ENCODE results near the gene PDLIM4. TPM values are rescaled to one million over a fixed set of nuclear protein-coding genes. Genes with fewer than 3 reads are reported as not detected.

PDLIM4 gene, protein sequence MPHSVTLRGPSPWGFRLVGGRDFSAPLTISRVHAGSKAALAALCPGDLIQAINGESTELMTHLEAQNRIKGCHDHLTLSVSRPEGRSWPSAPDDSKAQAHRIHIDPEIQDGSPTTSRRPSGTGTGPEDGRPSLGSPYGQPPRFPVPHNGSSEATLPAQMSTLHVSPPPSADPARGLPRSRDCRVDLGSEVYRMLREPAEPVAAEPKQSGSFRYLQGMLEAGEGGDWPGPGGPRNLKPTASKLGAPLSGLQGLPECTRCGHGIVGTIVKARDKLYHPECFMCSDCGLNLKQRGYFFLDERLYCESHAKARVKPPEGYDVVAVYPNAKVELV
- total RNA-seq, result 10 to 100 TPM in 5 of 8 experiments, 1 to 10 TPM in 3; 3.8 to 68.2 (median 19.9) TPM

DNA sequence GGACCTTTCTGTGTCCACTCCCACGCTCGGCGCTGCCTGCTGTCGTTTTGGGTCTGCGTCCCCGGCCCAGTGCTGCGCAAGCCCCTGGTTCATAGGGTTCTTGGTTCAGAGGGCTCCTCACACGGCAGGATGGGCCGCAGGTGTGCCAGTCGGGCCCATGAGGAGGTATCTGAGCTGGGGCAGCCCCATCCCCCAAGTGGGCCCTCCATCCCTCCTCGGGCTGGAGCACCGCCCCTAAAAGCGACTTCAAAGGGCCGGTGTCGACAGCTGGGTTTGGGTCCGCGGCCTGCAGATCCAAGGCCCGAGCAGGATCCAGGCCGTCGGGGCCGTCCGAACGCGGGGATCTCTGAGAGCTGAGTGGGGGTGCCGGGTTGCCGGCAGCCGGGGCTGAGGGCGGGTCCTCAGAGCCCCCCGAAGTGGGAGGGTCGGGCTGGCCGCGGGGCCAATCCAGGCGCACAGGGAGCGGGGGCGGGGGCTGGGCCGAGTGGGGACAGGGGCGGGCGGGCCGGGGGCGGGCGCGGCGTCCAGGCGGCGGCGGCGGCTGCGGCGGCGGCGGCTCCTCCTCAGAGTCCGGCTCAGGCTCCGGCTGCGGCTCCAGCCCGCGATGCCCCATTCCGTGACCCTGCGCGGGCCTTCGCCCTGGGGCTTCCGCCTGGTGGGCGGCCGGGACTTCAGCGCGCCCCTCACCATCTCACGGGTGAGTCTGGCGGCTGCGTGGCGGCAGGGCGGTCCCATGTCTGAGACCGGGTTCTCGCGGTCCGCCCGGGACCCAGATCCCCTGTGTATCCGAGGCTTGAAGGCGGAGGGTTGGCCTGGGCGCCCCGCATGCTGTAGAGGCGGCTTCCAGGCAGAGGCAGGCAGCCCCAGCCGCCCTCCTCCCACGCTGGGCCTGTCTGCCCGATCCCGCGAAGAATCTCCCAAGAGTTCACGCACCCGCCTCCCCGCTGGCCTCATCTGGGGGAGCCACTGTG lies at the start of gene PDLIM4:
Gene PDLIM4 (plus strand): TSS at position 566 of the 971 bp plus-strand sequence. CDS start 39 bp downstream, at position 605.
- peak in 6 of 8 experiments; percentile 11 to 43 (median 17) for ATAC-seq (replicated peaks in 6 of 8)
- in situ Hi-C loops (cut with MboI; ENCODE audit: low pct_unique_long_range_greater_than_20kb in 2 of 9, low sequenced_read_pairs in 9 of 9, unreplicated experiment in 9 of 9), result no loop called here
- H3K4me1 ChIP-seq (replicated peaks in 1 of 2), result peaks cover 23 to 33% of the 10 kb centered on the region in 2 donors
- H3K4me3 ChIP-seq, result peak within 1 kb of the TSS; percentile 13 to 40 (median 30)
- WGBS, 10 experiments, result 0 to 80% (median 45%) methylated on average over 1 to 4 of the region's 88 CpGs; no CpG with 5 or more reads in 4 of the 10 experiments
- peak within 1 kb of the TSS in 1 of 2 donors; percentile 73 for H3K27ac ChIP-seq

DNA sequence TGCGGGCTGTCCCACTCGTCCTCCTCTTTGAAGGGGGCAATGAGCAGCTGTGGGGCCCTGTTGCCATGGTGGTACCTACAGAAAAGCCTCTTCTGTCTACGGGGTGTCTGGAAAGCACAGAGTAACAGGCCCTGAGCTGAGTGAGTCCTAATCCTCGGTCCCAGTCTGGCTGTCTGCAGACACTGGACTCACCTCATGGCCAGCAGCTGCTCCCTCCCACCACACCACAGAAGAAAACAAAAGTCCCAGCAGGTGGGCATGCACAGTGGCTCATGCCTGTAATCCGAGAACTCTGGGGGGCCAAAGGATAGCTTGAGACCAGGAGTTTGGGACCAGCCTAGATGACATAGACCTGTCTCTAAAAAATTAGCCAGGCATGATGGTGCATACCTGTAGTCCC lies 49.7 kb upstream of the PDLIM4 start:
- no peak for ATAC-seq (replicated peaks in 6 of 8)
- H3K4me1 ChIP-seq (replicated peaks in 1 of 2), result no peaks in the 10 kb centered on the region
- WGBS, 10 experiments, result 20 to 100% (median 71%) methylated on average over 1 to 4 of the region's 5 CpGs; no CpG with 5 or more reads in 6 of the 10 experiments
- in situ Hi-C loops (cut with MboI; ENCODE audit: low pct_unique_long_range_greater_than_20kb in 2 of 9, low sequenced_read_pairs in 9 of 9, unreplicated experiment in 9 of 9), result no loop called here
- H3K4me3 ChIP-seq, result no peak overlapping the region
- no peak overlapping the region for H3K27ac ChIP-seq

DNA sequence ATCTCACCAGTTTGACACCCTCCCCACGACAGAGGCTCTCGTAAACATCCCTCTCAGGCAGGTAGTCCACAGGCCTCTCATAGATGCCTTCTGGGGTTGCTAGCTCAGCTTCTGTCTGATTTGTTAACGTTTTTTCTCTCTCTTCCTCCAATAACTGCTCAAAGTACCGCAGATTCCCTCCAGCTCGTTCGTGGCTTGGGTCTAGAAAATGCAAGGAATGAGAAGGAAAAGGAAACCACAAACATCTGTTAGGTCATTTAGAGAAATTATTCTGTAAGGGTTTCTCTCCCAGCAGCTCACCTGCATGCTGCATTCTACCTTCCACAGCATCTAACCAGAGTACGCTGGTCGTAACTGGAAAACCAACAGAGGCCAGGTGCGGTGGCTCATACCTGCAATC lies 48.4 kb upstream of the PDLIM4 start:
- no peak overlapping the region for H3K27ac ChIP-seq
- in situ Hi-C loops (cut with MboI; ENCODE audit: low pct_unique_long_range_greater_than_20kb in 2 of 9, low sequenced_read_pairs in 9 of 9, unreplicated experiment in 9 of 9), result no loop called here
- no peaks in the 10 kb centered on the region for H3K4me1 ChIP-seq (replicated peaks in 1 of 2)
- no peak overlapping the region for H3K4me3 ChIP-seq
- 56 to 100% (median 93%) methylated on average over 2 to 8 of the region's 9 CpGs; no CpG with 5 or more reads in 3 of the 10 experiments for WGBS, 10 experiments
- no peak for ATAC-seq (replicated peaks in 6 of 8)

DNA sequence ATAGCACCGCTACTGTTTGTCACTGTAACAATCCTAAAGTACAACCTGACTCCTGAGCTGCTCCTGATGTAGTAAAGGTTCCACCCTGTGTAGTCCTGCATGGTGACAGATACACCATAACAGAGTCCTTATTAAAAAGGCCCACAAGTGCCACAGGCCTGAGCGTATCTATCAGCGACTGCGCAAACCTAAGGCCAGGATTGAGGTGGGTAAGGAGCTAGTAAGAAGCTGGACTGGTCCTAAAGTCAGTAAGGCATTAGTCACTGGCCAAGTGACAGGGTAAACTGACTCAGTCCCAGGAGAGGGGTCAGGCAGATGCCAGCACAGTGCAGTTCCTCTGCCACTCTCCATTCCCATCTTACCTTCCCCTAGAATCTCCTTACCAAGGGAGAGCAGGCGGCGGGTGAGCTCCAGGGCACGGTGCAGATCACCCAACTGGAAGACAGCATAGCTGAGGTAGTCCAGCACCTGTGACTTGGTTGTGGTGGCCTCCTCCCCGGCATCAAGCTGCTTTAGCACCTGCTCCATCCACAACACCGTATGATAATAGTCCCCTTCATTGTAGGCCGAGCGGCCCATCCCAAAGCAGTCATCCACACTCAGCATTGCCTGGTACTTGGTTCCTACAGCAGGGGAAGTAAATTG lies 47.5 kb upstream of the PDLIM4 start:
- in situ Hi-C loops (cut with MboI; ENCODE audit: low pct_unique_long_range_greater_than_20kb in 2 of 9, low sequenced_read_pairs in 9 of 9, unreplicated experiment in 9 of 9), result no loop called here
- 68 to 100% (median 96%) methylated on average over 2 to 6 of the region's 11 CpGs; no CpG with 5 or more reads in 4 of the 10 experiments for WGBS, 10 experiments
- Histone ChIP-seq H3K4me3 (no peak overlapping the region), H3K27ac (no peak overlapping the region), H3K4me1 (replicated peaks in 1 of 2) (no peaks in the 10 kb centered on the region)
- ATAC-seq (replicated peaks in 6 of 8), result no peak

DNA sequence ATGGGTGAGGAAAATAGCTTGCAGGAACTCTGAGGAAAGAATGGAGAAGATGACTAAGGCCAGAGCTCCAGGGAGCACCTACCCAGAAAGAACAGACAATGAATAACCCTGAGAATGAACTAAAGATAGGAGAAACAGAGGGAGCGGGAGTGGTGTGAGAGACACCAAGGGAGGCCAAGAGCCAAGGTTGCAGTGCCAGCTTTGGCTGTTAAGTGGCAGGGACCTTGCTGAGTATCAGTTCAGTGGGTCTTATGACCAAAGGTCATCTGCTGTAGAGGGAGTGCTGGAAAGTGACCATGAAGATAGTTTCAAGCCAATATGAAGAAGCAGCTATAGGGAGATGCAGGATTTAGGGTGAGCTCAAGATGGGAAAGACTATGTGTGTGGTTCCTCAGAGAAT lies 46.6 kb upstream of the PDLIM4 start:
- no peak overlapping the region for H3K4me3 ChIP-seq
- H3K4me1 ChIP-seq (replicated peaks in 1 of 2), result no peaks in the 10 kb centered on the region
- WGBS, 10 experiments, result 80 to 100% (median 100%) methylated on average over 1 of the region's 1 CpG; no CpG with 5 or more reads in 3 of the 10 experiments
- H3K27ac ChIP-seq, result no peak overlapping the region
- no peak for ATAC-seq (replicated peaks in 6 of 8)
- in situ Hi-C loops (cut with MboI; ENCODE audit: low pct_unique_long_range_greater_than_20kb in 2 of 9, low sequenced_read_pairs in 9 of 9, unreplicated experiment in 9 of 9), result no loop called here

DNA sequence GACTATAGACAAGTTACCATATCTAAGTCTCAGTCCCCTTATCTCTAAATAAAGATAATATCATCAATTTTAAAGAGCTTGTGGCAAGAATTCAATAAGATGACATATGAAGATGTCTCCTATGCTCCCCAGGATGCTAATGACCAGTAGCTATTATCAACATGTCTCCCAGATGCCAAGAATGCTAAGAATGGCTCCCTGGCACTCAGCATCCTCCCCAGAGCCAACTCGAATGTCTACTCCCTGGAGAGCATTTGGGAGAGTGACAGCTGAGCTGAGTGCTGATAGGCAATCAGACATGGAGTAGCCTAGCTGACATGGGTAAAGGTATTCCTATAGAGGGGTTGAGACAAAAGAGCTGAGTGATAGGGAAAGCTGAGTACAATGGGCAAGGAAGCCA lies 45.7 kb upstream of the PDLIM4 start:
- Histone ChIP-seq H3K4me1 (replicated peaks in 1 of 2) (no peaks in the 10 kb centered on the region), H3K4me3 (no peak overlapping the region), H3K27ac (no peak overlapping the region)
- no peak for ATAC-seq (replicated peaks in 6 of 8)
- 0 to 71% (median 43%) methylated on average over 1 of the region's 1 CpG; no CpG with 5 or more reads in 3 of the 10 experiments for WGBS, 10 experiments
- in situ Hi-C loops (cut with MboI; ENCODE audit: low pct_unique_long_range_greater_than_20kb in 2 of 9, low sequenced_read_pairs in 9 of 9, unreplicated experiment in 9 of 9), result no loop called here

DNA sequence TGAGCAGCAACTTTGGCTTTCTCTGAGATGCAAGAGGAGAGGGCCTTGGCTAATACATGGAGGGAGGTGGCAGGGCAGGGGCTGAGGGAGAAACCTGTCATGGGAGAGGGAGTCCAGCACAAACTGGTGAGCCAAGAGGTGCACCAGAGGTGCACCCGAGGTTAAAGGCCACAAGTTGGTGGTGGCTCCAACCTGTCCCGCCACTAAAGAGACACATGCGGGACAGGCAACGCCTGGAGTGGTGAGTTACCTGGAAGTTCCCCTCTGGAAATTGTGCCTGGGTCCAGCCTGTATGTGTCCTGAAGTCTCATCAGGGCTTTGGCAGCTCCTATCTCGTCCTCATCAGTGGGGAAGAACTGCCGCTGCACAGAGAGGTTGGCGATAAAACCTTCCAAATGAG lies 43.8 kb upstream of the PDLIM4 start:
- no peaks in the 10 kb centered on the region for H3K4me1 ChIP-seq (replicated peaks in 1 of 2)
- 40 to 100% (median 90%) methylated on average over 1 to 5 of the region's 7 CpGs; no CpG with 5 or more reads in 4 of the 10 experiments for WGBS, 10 experiments
- H3K27ac ChIP-seq, result no peak overlapping the region
- no peak for ATAC-seq (replicated peaks in 6 of 8)
- in situ Hi-C loops (cut with MboI; ENCODE audit: low pct_unique_long_range_greater_than_20kb in 2 of 9, low sequenced_read_pairs in 9 of 9, unreplicated experiment in 9 of 9), result no loop called here
- H3K4me3 ChIP-seq, result no peak overlapping the region

DNA sequence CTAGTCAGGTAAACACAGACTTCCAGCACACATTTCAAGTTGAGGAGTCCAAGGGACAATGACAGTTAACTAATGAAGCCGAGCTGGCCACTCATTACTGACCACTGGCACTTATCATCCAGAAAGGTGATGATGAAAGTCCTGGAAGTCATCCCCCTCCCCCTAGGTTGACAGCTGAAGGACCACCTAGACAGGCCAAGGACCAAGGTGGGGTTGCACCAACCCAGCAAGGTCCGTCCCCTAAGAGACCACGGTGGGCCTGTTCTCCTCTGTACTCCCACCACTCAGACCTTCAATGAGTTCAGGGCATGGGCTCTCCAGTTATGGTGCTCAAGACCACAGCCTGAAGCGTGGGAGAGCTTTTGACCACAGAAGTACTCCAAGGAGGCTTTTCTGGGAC lies 43.0 kb upstream of the PDLIM4 start:
- Histone ChIP-seq H3K27ac (no peak overlapping the region), H3K4me1 (replicated peaks in 1 of 2) (no peaks in the 10 kb centered on the region), H3K4me3 (no peak overlapping the region)
- no peak for ATAC-seq (replicated peaks in 6 of 8)
- in situ Hi-C loops (cut with MboI; ENCODE audit: low pct_unique_long_range_greater_than_20kb in 2 of 9, low sequenced_read_pairs in 9 of 9, unreplicated experiment in 9 of 9), result no loop called here
- WGBS, 10 experiments, result 82 to 100% (median 94%) methylated on average over 1 to 4 of the region's 4 CpGs; no CpG with 5 or more reads in 4 of the 10 experiments

DNA sequence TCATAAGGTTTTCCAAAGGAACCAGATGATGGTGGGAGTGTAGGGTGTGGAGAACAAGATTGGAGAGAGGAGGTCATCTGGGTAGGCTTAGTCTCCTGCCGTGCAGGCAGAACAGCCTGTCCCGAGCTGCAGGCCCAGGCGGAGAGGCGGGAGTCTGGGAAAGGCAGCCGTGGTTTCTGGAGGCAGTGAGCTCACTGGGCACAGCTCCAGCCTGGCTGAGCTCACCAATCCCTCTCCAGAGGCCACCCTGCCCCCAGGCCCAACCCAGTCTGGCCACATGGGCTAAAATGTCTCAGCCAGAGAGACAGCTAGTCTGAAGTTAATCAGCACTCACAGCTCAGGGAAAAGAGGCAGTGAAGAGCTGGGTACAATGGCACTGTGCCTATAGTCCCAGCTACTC lies 42.2 kb upstream of the PDLIM4 start:
- WGBS, 10 experiments, result 0 to 90% (median 43%) methylated on average over 2 to 4 of the region's 5 CpGs; no CpG with 5 or more reads in 6 of the 10 experiments
- peak in 7 of 8 experiments; percentile 18 to 100 (median 65) for ATAC-seq (replicated peaks in 6 of 8)
- H3K4me1 ChIP-seq (replicated peaks in 1 of 2), result no peaks in the 10 kb centered on the region
- in situ Hi-C loops (cut with MboI; ENCODE audit: low pct_unique_long_range_greater_than_20kb in 2 of 9, low sequenced_read_pairs in 9 of 9, unreplicated experiment in 9 of 9), result no loop called here
- no peak overlapping the region for H3K4me3 ChIP-seq
- H3K27ac ChIP-seq, result no peak overlapping the region

DNA sequence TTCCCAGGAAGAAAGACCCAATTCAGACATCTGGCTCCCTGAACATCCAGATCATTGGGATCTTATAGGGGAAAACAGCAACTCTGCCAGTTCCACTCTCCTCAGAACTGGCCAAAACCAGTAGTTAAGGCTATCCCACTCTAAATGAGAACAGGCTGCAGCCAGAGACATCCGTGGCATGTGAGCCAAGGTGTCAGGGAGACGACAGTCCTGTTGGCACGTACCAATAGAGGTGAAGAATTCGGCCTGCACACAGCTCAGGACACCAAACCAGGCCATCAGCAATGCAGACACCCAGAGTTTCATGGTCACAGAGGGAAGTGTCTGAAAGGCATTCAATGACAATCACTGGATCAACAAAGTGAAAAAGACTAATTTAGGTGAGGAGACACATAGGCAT lies 39.2 kb upstream of the PDLIM4 start:
- 40 to 100% (median 86%) methylated on average over 1 to 4 of the region's 4 CpGs; no CpG with 5 or more reads in 4 of the 10 experiments for WGBS, 10 experiments
- ATAC-seq (replicated peaks in 6 of 8), result no peak
- in situ Hi-C loops (cut with MboI; ENCODE audit: low pct_unique_long_range_greater_than_20kb in 2 of 9, low sequenced_read_pairs in 9 of 9, unreplicated experiment in 9 of 9), result no loop called here

DNA sequence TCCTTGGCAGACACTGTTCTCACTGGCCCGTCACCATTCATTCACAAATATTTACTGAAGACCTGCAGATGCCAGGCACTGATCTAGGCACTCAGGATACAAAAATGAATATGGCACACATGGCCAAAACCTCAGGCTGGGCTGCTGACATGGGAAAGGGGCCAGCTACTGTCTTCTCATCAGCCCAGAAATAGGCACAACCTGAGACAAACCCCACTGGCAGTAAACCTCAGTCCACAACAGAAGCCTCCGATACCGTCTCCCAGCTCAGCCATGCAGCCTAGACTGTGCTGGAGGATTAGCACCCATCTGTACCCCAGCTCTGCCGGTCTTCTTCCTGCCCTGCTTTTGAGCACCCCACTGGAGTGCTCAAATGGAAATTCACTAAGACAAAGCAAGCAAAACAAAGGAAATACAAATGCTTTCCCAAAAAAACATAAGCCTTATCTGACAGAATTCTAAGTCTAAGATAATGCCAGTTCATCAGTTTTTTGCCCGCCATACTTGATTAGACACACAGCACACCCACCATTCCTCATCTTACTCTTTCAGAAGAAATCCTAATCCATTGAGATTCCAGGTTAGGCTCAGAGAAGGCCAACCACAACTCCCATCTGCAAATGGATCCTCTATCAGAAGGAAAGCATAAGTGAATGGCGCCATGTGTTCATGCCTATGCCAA lies 38.1 kb upstream of the PDLIM4 start:
- in situ Hi-C loops (cut with MboI; ENCODE audit: low pct_unique_long_range_greater_than_20kb in 2 of 9, low sequenced_read_pairs in 9 of 9, unreplicated experiment in 9 of 9), result no loop called here

More for the DNA sequence above, 39.2 kb upstream of the PDLIM4 start:
- no peaks in the 10 kb centered on the region for H3K4me1 ChIP-seq (replicated peaks in 1 of 2)
- no peak overlapping the region for H3K4me3 ChIP-seq
- H3K27ac ChIP-seq, result no peak overlapping the region

DNA sequence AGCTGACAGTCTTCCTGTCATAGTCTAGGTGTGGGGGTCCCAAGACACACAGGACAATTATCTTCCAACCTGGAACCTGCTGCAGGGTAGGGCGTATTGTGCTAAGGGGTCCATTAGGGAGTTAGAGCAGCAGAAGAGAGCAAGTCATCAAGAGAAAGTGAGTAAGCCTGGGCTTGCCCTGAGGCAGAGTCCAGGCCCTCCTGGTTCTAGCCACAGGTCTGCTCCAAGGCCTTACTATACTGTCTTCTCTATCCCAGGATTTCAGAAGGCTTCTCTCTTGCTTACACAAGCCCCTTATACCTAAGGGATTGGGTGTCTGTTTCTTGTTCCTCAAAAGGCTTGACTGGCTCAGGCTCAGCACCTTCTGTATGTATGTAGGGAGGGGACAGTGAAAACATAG lies 37.5 kb upstream of the PDLIM4 start:
- 100% methylated on average over 1 of the region's 1 CpG; no CpG with 5 or more reads in 8 of the 10 experiments for WGBS, 10 experiments

More for the DNA sequence above, 38.1 kb upstream of the PDLIM4 start:
- ATAC-seq (replicated peaks in 6 of 8), result no peak
- Histone ChIP-seq H3K27ac (no peak overlapping the region), H3K4me3 (no peak overlapping the region), H3K4me1 (replicated peaks in 1 of 2) (peaks cover 7 to 10% of the 10 kb centered on the region in 2 donors)
- 20 to 100% (median 90%) methylated on average over 1 to 5 of the region's 6 CpGs; no CpG with 5 or more reads in 3 of the 10 experiments for WGBS, 10 experiments

More for the DNA sequence above, 37.5 kb upstream of the PDLIM4 start:
- peaks cover 12 to 15% of the 10 kb centered on the region in 2 donors for H3K4me1 ChIP-seq (replicated peaks in 1 of 2)
- no peak overlapping the region for H3K4me3 ChIP-seq
- in situ Hi-C loops (cut with MboI; ENCODE audit: low pct_unique_long_range_greater_than_20kb in 2 of 9, low sequenced_read_pairs in 9 of 9, unreplicated experiment in 9 of 9), result no loop called here
- no peak overlapping the region for H3K27ac ChIP-seq
- ATAC-seq (replicated peaks in 6 of 8), result no peak
